SK-N-SH (cell line): ENCODE data around the gene BTBD16. TPM values are rescaled to one million over a fixed set of nuclear protein-coding genes. Genes with fewer than 3 reads are reported as not detected.

Source experiments
- CTCF ChIA-PET: fragments of 300-600, 350-600 bp; formaldehyde crosslinking; extraction: SDS; loops from one replicate; lab custom pipeline; 2021; lab: Yijun Ruan, JAX
- POLR2A ChIA-PET: fragments of 350-600 bp; sonication (Branson Sonifier 250); formaldehyde crosslinking; extraction: SDS; loops from one replicate; lab custom pipeline; 2020; ENCODE audit warnings: antibody characterized with exemption, inconsistent platforms; lab: Yijun Ruan, JAX
- DNase-seq: peaks from one replicate; pipeline ENCODE4 v3.0.0; 2012
- H2AFZ ChIP-seq: fragments of 200-600 bp; sonication (generic); 2 replicates; pipeline ENCODE4 v1.8.1; 2016; ENCODE audit warnings: antibody characterized with exemption, mild to moderate bottlenecking, low read depth
- H3F3A ChIP-seq: fragments of 200-600 bp; sonication (generic); replicated peaks from 2 replicates; pipeline ENCODE3; 2016; ENCODE audit warnings: antibody characterized with exemption, mild to moderate bottlenecking; ENCODE audit not compliant: insufficient read depth
- H3K27ac ChIP-seq, 2 experiments: fragments of 200-500 bp in 1 of 2; fragments of 200-600 bp in 1 of 2; sonication (Bioruptor generic) in 1 of 2; sonication (generic), shearing (Covaris generic) in 1 of 2; 2 replicates each; pipeline versions ENCODE4 v1.5.1 to v1.6.1; 2014 to 2016; ENCODE audit warnings: low read depth in 2 of 2, inconsistent platforms in 1 of 2, low read length in 1 of 2, mild to moderate bottlenecking in 1 of 2, mixed read lengths in 1 of 2
- H3K27me3 ChIP-seq: fragments of 200-600 bp; sonication (generic), shearing (Covaris generic); 2 replicates; pipeline ENCODE4 v1.6.1; 2016; ENCODE audit warnings: mixed run types; ENCODE audit not compliant: insufficient read depth
- H3K36me3 ChIP-seq, 2 experiments: fragments of 200-500 bp in 1 of 2; fragments of 200-600 bp in 1 of 2; sonication (Bioruptor generic) in 1 of 2; sonication (generic) in 1 of 2; replicated peaks in 1 of 2; 2 replicates each; pipeline versions ENCODE3 to v1.5.1; 2014 to 2016; ENCODE audit warnings: low read length in 1 of 2, mild to moderate bottlenecking in 1 of 2; ENCODE audit not compliant: insufficient read depth in 2 of 2, control insufficient read depth in 1 of 2
- H3K4me1 ChIP-seq, 2 experiments: fragments of 200-500 bp in 1 of 2; fragments of 200-600 bp in 1 of 2; sonication (Bioruptor generic) in 1 of 2; sonication (generic), shearing (Covaris generic) in 1 of 2; 2 replicates each; pipeline versions ENCODE4 v1.5.1 to v1.6.1; 2014 to 2016; ENCODE audit warnings: low read depth in 1 of 2, low read length in 1 of 2, mixed run types in 1 of 2; ENCODE audit not compliant: insufficient read depth in 2 of 2, control insufficient read depth in 1 of 2
- H3K4me2 ChIP-seq: fragments of 200-600 bp; sonication (generic), shearing (Covaris generic); 2 replicates; pipeline ENCODE4 v1.6.1; 2017; ENCODE audit warnings: mixed run types
- H3K4me3 ChIP-seq, 2 experiments: fragments of 200-500 bp in 1 of 2; fragments of 200-600 bp in 1 of 2; sonication (Bioruptor generic) in 1 of 2; sonication (generic), shearing (Covaris generic) in 1 of 2; 2 replicates each; pipeline versions ENCODE4 v1.5.1 to v1.8.1; 2014 to 2016; ENCODE audit warnings: low read depth in 2 of 2, inconsistent platforms in 1 of 2, low read length in 1 of 2, mild to moderate bottlenecking in 1 of 2, mixed read lengths in 1 of 2, moderate library complexity in 1 of 2
- H3K79me2 ChIP-seq: fragments of 200-600 bp; sonication (generic); 2 replicates; pipeline ENCODE4 v1.8.1; 2017; ENCODE audit warnings: mild to moderate bottlenecking; ENCODE audit not compliant: insufficient read depth
- H3K9ac ChIP-seq: fragments of 200-600 bp; sonication (generic); 2 replicates; pipeline ENCODE4 v1.6.1; 2017; ENCODE audit warnings: mixed run types
- H3K9me2 ChIP-seq: fragments of 200-600 bp; sonication (generic); 2 replicates; pipeline ENCODE4 v1.6.1; 2017; ENCODE audit warnings: mixed run types
- H3K9me3 ChIP-seq: fragments of 200-600 bp; sonication (generic); 2 replicates; pipeline ENCODE4 v1.6.1; 2017; ENCODE audit warnings: mixed run types, mild to moderate bottlenecking, moderate library complexity
- H4K20me1 ChIP-seq: fragments of 200-600 bp; sonication (generic); 2 replicates; pipeline ENCODE4 v1.6.1; 2017; ENCODE audit warnings: mild to moderate bottlenecking, mixed run types; ENCODE audit not compliant: insufficient read depth
- CHD2 ChIP-seq: fragments of 150-350 bp; IDR thresholded peaks from 2 replicates; pipeline ENCODE4 v1.6.1; 2018; ENCODE audit warnings: low read length; ENCODE audit not compliant: partially characterized antibody
- ELF1 ChIP-seq: IDR thresholded peaks from 2 replicates; pipeline ENCODE4 v1.4.0; 2012
- EP300 ChIP-seq, 2 experiments: IDR thresholded peaks; 2 replicates each; pipeline versions ENCODE4 v1.4.0 to v1.6.1; 2012; ENCODE audit warnings: borderline replicate concordance in 1 of 2, low read depth in 1 of 2, low read length in 1 of 2
- EZH2phosphoT487 ChIP-seq: fragments of 200-600 bp; sonication (generic); IDR thresholded peaks from 2 replicates; pipeline ENCODE4 v1.6.1; 2017; ENCODE audit warnings: low read depth, mixed run types, mild to moderate bottlenecking, antibody characterized with exemption, moderate library complexity, borderline replicate concordance
- FOSL2 ChIP-seq: IDR thresholded peaks from 2 replicates; pipeline ENCODE4 v1.4.0; 2012; ENCODE audit warnings: low read depth, mild to moderate bottlenecking, moderate library complexity, borderline replicate concordance
- FOXJ3 ChIP-seq: sonication (generic); formaldehyde crosslinking; IDR thresholded peaks from 2 replicates; pipeline ENCODE4 v1.5.1; 2020; ENCODE audit warnings: mild to moderate bottlenecking, missing genetic modification reagents
- FOXM1 ChIP-seq: IDR thresholded peaks from 2 replicates; pipeline ENCODE4 v1.4.0; 2012; ENCODE audit warnings: low read depth, mild to moderate bottlenecking
- GABPA ChIP-seq: IDR thresholded peaks from 2 replicates; pipeline ENCODE4 v1.4.0; 2012; ENCODE audit warnings: low read depth, mild to moderate bottlenecking
- IRF3 ChIP-seq: fragments of 150-350 bp; IDR thresholded peaks from 2 replicates; pipeline ENCODE4 v1.6.1; 2016; ENCODE audit warnings: mild to moderate bottlenecking, low read depth, low read length
- JUND ChIP-seq: IDR thresholded peaks from 2 replicates; pipeline ENCODE4 v1.4.0; 2012
- MAX ChIP-seq: IDR thresholded peaks from 2 replicates; pipeline ENCODE4 v1.4.0; 2012; ENCODE audit warnings: low read depth
- MEF2A ChIP-seq: IDR thresholded peaks from 2 replicates; pipeline ENCODE4 v1.4.0; 2012; ENCODE audit warnings: low read depth, borderline replicate concordance
- NFIC ChIP-seq: IDR thresholded peaks from 2 replicates; pipeline ENCODE4 v1.4.0; 2012; ENCODE audit warnings: borderline replicate concordance
- NRF1 ChIP-seq: IDR thresholded peaks from 2 replicates; pipeline ENCODE4 v1.6.1; 2012; ENCODE audit warnings: low read depth, mild to moderate bottlenecking, low read length
- POLR2AphosphoS5 ChIP-seq: IDR thresholded peaks from 2 replicates; pipeline ENCODE4 v1.6.1; 2012; ENCODE audit warnings: low read depth, low read length
- RAD21 ChIP-seq: IDR thresholded peaks from 2 replicates; pipeline ENCODE4 v1.6.1; 2012; ENCODE audit warnings: mild to moderate bottlenecking, low read length
- RCOR1 ChIP-seq: fragments of 150-350 bp; IDR thresholded peaks from 2 replicates; pipeline ENCODE4 v1.6.1; 2017; ENCODE audit warnings: antibody characterized with exemption, low read length
- RFX5 ChIP-seq: IDR thresholded peaks from 2 replicates; pipeline ENCODE4 v1.6.1; 2012; ENCODE audit warnings: mild to moderate bottlenecking, improper control_type of control experiment, low read length
- RXRA ChIP-seq: IDR thresholded peaks from 2 replicates; pipeline ENCODE4 v1.4.0; 2012; ENCODE audit warnings: low read depth, mild to moderate bottlenecking, borderline replicate concordance
- SIN3A ChIP-seq: IDR thresholded peaks from 2 replicates; pipeline ENCODE4 v1.6.1; 2012; ENCODE audit warnings: low read depth, mild to moderate bottlenecking, low read length, moderate library complexity, borderline replicate concordance
- SMC3 ChIP-seq: IDR thresholded peaks from 2 replicates; pipeline ENCODE4 v1.6.1; 2012; ENCODE audit warnings: low read depth, low read length, improper control_type of control experiment
- TCF12 ChIP-seq: IDR thresholded peaks from 2 replicates; pipeline ENCODE4 v1.4.0; 2012
- TEAD4 ChIP-seq: IDR thresholded peaks from 2 replicates; pipeline ENCODE4 v1.4.0; 2012; ENCODE audit warnings: mild to moderate bottlenecking, borderline replicate concordance; ENCODE audit not compliant: insufficient read depth
- USF1 ChIP-seq: IDR thresholded peaks from 2 replicates; pipeline ENCODE4 v1.4.0; 2012; ENCODE audit warnings: low read depth, borderline replicate concordance
- YY1 ChIP-seq: IDR thresholded peaks from 2 replicates; pipeline ENCODE4 v1.4.0; 2012; ENCODE audit warnings: low read depth, mild to moderate bottlenecking
- ZBTB33 ChIP-seq: IDR thresholded peaks from 2 replicates; pipeline ENCODE4 v1.4.0; 2012; ENCODE audit warnings: low read depth, borderline replicate concordance
- WGBS: methylation state at CpG from one replicate; pipeline ENCODE4 v1.1.6; 2017; ENCODE audit warnings: low lambda C conversion rate; 5-methylcytosine and 5-hydroxymethylcytosine counted together
- polyA plus RNA-seq, 3 experiments: library from polyadenylated mRNA; depleted of rRNA; stranded (reverse); fragments of >200 nt; gene quantifications; 2 replicates each; pipeline ENCODE4 v1.2.3, GENCODE V29; 2012

Gene BTBD16
- polyA plus RNA-seq, 1 of the 3 experiments (the other 2 are of a cell fraction) = not detected

- WGBS = 90% methylated on average over 4 of the region's 4 CpGs
- H3K4me3 ChIP-seq = no peak overlapping the region
- ChIA-PET POLR2A (no interaction called here), CTCF (no interaction called here)
- no peak overlapping the region for H2AFZ ChIP-seq
- H3K9me2 ChIP-seq = no peaks in the 10 kb centered on the region
- no peak for TF ChIP-seq MEF2A
- TF ChIP-seq TCF12 = no peak
- TF ChIP-seq YY1 = no peak
- TF ChIP-seq RFX5 = no peak
- TF ChIP-seq NRF1 = no peak
- TF ChIP-seq RCOR1 = no peak
- no peak for TF ChIP-seq FOXJ3 (CRISPR knock-in tag)
- no peak for TF ChIP-seq SMC3
- no peak for TF ChIP-seq GABPA
- TF ChIP-seq RXRA = no peak
- TF ChIP-seq EZH2phosphoT487 = no peak
- TF ChIP-seq RAD21 = no peak
- no peak for TF ChIP-seq FOSL2
- no peak for TF ChIP-seq TEAD4
- TF ChIP-seq MAX = no peak
- no peak for TF ChIP-seq FOXM1
- no peak for DNase-seq
- no peaks in the 10 kb centered on the region for H3K27me3 ChIP-seq
- peaks cover 86% of the 10 kb centered on the region for H3K79me2 ChIP-seq
- peaks cover 0 to 10% of the 10 kb centered on the region in 2 experiments for H3K36me3 ChIP-seq
- no peak overlapping the region for H3K27ac ChIP-seq
- H3K9ac ChIP-seq = no peak overlapping the region
- peaks cover 14% of the 10 kb centered on the region; the same call in 1 of the 2 replicates for H4K20me1 ChIP-seq
- no peaks in the 10 kb centered on the region; the same call in 1 of the 2 replicates for H3K9me3 ChIP-seq
- H3F3A ChIP-seq = no peaks in the 10 kb centered on the region
- H3K4me2 ChIP-seq = no peak overlapping the region
- H3K4me1 ChIP-seq = peaks cover 0 to 5% of the 10 kb centered on the region in 2 experiments; a peak in 2 of 4 replicates
Measured at GRCh38 chr10:122380703-122381102, 109.6 kb downstream of the BTBD16 start.

- POLR2A ChIA-PET = no interaction called here
- no peak for TF ChIP-seq JUND
- TF ChIP-seq FOXJ3 (CRISPR knock-in tag) = no peak
- no peak for TF ChIP-seq IRF3
- no peak for TF ChIP-seq EP300 (IDR thresholded peaks at IDR 0.05; ENCODE audit: borderline replicate concordance in 1 of 2, low read depth in 1 of 2, low read length in 1 of 2)
- no peak for TF ChIP-seq RAD21
- TF ChIP-seq TCF12 = no peak
- no peak for TF ChIP-seq FOSL2
- TF ChIP-seq SMC3 = no peak
- no peak for TF ChIP-seq USF1
- no peak for TF ChIP-seq FOXM1
- TF ChIP-seq NFIC = no peak
- no peak for TF ChIP-seq CHD2
- TF ChIP-seq POLR2AphosphoS5 = no peak
- no peak for TF ChIP-seq SIN3A
- no peak for TF ChIP-seq YY1
- no peak for TF ChIP-seq ZBTB33
- no peak for TF ChIP-seq RFX5
- TF ChIP-seq TEAD4 = no peak
- TF ChIP-seq MAX = no peak
- no peak for TF ChIP-seq ELF1
Measured at GRCh38 chr10:122381680-122382079, 110.6 kb downstream of the BTBD16 start.

More at GRCh38 chr10:122381680-122382079, 110.6 kb downstream of the BTBD16 start:
- no peak for DNase-seq
- H3K9ac ChIP-seq = no peak overlapping the region
- no peak overlapping the region for H2AFZ ChIP-seq
- H3K4me1 ChIP-seq = no peaks in the 10 kb centered on the region; a peak in 1 of 4 replicates
- H3K4me2 ChIP-seq = no peak overlapping the region
- no peak overlapping the region for H3K27ac ChIP-seq
- CTCF ChIA-PET = interaction anchor here (0.8 kb wide), 1 partner anchor 184 kb away, joined by 3 read pairs; no protein-coding TSS in a partner anchor
- H3F3A ChIP-seq = no peaks in the 10 kb centered on the region
- H3K4me3 ChIP-seq = no peak overlapping the region
- H3K27me3 ChIP-seq = no peaks in the 10 kb centered on the region
- WGBS = 97% methylated on average over 2 of the region's 2 CpGs
- H3K9me3 ChIP-seq = peaks cover 1% of the 10 kb centered on the region
- H3K36me3 ChIP-seq = peaks cover 0 to 10% of the 10 kb centered on the region in 2 experiments
- peaks cover 12% of the 10 kb centered on the region; the same call in 1 of the 2 replicates for H4K20me1 ChIP-seq
- peaks cover 87% of the 10 kb centered on the region for H3K79me2 ChIP-seq
- H3K9me2 ChIP-seq = no peaks in the 10 kb centered on the region
